ENCODE data around the gene FBN2.

FBN2 gene

DNA sequence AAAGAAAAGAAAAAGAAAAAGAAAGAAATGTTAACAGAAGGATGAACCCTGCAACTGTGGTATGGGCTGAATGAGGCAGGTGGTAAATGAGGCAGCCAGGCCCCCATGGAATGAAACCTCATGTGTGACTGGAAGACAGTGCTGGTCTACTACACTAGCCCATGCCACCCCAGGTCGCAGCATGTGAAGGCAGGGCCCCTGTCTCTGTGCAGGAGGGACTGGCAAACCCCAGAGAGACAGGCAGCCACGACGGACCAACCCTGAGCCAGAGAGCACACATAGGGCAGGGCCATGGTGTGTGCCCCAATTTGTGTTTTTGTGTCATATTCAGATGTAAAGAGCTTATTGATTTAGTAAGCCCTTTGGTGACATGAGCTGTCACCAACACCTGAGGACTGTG, 198.5 kb downstream of the FBN2 start:
- no peak overlapping the region for H3K4me3 ChIP-seq (ENCODE audit: low read depth, low read length)
- DNase-seq (ENCODE audit: low read depth): no peak
- TF ChIP-seq, protein P1, sequence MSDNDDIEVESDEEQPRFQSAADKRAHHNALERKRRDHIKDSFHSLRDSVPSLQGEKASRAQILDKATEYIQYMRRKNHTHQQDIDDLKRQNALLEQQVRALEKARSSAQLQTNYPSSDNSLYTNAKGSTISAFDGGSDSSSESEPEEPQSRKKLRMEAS (IDR thresholded peaks at IDR 0.05; ENCODE audit: low read depth, low read length): no peak
- no peak for TF ChIP-seq MYC (IDR thresholded peaks at IDR 0.05; ENCODE audit: low read depth, low read length)
- no peak for TF ChIP-seq CTCF (IDR thresholded peaks at IDR 0.05; ENCODE audit: low read depth, low read length)
- no peak for TF ChIP-seq POLR2A (IDR thresholded peaks at IDR 0.05; ENCODE audit: extremely low read depth, insufficient read length)

GRCh38 chr5:128338649-128339048, 199.4 kb downstream of the FBN2 start:
- no peak for DNase-seq (ENCODE audit: low read depth)
- H3K4me3 ChIP-seq (ENCODE audit: low read depth, low read length): no peak overlapping the region
- TF ChIP-seq, protein P1 (IDR thresholded peaks at IDR 0.05; ENCODE audit: low read depth, low read length): no peak
- no peak for TF ChIP-seq MYC (IDR thresholded peaks at IDR 0.05; ENCODE audit: low read depth, low read length)
- no peak for TF ChIP-seq POLR2A (IDR thresholded peaks at IDR 0.05; ENCODE audit: extremely low read depth, insufficient read length)
- TF ChIP-seq CTCF (IDR thresholded peaks at IDR 0.05; ENCODE audit: low read depth, low read length): no peak

- no peak for DNase-seq (ENCODE audit: low read depth)
- TF ChIP-seq CTCF (IDR thresholded peaks at IDR 0.05; ENCODE audit: low read depth, low read length): no peak
- TF ChIP-seq, protein P1 (IDR thresholded peaks at IDR 0.05; ENCODE audit: low read depth, low read length): no peak
- no peak for TF ChIP-seq POLR2A (IDR thresholded peaks at IDR 0.05; ENCODE audit: extremely low read depth, insufficient read length)
- TF ChIP-seq MYC (IDR thresholded peaks at IDR 0.05; ENCODE audit: low read depth, low read length): no peak
- H3K4me3 ChIP-seq (ENCODE audit: low read depth, low read length): no peak overlapping the region
Measured at GRCh38 chr5:128335339-128335738, 202.7 kb downstream of the FBN2 start.

DNA sequence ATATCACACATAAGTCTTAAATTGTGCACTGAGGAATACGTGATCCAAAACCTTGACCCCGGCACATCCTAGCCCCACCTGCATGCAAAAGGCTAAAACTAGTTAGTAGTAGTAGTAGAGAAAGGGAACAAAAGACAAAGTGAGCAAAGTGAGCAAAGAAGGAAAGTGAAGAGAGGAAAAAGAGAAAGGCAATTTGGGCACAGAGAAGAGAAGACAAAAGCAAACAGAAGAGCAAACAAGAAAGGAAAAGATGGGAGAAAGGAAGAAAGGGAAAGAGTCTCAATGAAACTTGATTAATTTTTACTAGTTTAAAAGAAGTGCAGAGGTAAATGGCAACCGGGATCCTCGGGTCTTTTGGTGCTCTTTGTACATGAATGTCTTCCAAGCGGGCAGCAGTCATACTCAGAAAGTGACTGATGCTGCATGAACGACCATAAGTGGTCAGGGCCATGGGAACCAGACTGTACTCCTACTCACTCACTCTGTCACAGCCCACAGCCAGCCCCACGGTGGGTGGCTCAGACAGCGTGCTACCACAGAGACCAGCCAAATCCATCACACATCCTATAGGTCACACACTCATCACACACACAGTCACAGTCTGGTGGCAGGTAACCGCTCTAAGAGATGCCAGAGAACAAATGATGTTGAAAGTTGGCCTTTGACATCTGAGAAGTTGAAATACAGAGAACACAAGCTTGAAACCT, 203.9 kb downstream of the FBN2 start:
- no peak overlapping the region for H3K4me3 ChIP-seq (ENCODE audit: low read depth, low read length)
- no peak for TF ChIP-seq POLR2A (IDR thresholded peaks at IDR 0.05; ENCODE audit: extremely low read depth, insufficient read length)
- TF ChIP-seq, protein P1 (IDR thresholded peaks at IDR 0.05; ENCODE audit: low read depth, low read length): no peak
- TF ChIP-seq MYC (IDR thresholded peaks at IDR 0.05; ENCODE audit: low read depth, low read length): no peak
- no peak for TF ChIP-seq CTCF (IDR thresholded peaks at IDR 0.05; ENCODE audit: low read depth, low read length)
- DNase-seq (ENCODE audit: low read depth): no peak

- no peak for TF ChIP-seq CTCF (IDR thresholded peaks at IDR 0.05; ENCODE audit: low read depth, low read length)
- TF ChIP-seq MYC (IDR thresholded peaks at IDR 0.05; ENCODE audit: low read depth, low read length): no peak
- no peak for TF ChIP-seq POLR2A (IDR thresholded peaks at IDR 0.05; ENCODE audit: extremely low read depth, insufficient read length)
- TF ChIP-seq, protein P1 (IDR thresholded peaks at IDR 0.05; ENCODE audit: low read depth, low read length): no peak
- H3K4me3 ChIP-seq (ENCODE audit: low read depth, low read length): no peak overlapping the region
- DNase-seq (ENCODE audit: low read depth): no peak
Measured at GRCh38 chr5:128331261-128331660, 206.8 kb downstream of the FBN2 start.
